ENCODE results near the gene SLC6A13.

DNA sequence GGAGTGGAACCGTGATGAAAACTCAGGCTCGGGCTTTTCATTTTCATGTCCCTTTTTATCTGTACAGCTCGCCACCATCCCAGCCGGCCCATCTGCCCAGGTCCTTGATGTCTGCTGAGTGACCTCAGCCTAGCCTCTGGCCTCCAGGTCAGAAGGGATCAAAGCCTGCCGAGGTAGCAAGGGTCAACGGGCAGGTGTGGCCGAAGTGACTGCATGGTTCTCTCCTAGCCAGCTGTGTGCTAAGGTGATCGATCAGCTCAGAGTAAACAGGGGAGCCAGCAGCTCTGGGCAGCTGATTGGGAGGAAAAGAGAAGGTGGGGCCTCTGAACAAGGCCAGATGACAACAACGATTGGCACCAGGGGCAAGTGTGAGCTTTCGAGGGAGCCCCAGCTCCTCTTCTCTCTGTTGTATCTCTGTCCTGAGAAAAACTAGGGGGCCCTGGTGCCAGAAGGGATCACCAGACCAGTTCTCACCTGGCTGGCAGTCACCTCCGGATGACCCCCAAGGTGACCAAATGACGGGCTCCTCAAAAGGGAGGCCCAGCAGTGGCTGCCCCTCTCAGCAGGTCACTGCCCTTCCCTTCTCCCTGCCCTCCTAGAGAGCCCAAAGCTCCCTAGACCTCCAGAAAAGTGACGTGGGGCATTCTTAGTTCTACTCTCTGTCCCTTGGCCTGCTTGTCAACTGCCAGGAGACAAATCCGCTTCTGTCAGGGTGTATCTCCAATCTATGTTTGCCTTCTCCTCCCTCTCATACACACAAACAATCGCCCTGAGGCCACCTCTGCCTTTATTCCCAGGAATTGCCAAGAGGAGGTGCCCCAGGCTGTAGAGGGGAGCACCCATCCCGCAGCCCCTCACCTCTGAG, 52.1 kb downstream of the SLC6A13 start:
- TF ChIP-seq POLR2A (IDR thresholded peaks at IDR 0.05), result no peak
- TF ChIP-seq, protein P1, sequence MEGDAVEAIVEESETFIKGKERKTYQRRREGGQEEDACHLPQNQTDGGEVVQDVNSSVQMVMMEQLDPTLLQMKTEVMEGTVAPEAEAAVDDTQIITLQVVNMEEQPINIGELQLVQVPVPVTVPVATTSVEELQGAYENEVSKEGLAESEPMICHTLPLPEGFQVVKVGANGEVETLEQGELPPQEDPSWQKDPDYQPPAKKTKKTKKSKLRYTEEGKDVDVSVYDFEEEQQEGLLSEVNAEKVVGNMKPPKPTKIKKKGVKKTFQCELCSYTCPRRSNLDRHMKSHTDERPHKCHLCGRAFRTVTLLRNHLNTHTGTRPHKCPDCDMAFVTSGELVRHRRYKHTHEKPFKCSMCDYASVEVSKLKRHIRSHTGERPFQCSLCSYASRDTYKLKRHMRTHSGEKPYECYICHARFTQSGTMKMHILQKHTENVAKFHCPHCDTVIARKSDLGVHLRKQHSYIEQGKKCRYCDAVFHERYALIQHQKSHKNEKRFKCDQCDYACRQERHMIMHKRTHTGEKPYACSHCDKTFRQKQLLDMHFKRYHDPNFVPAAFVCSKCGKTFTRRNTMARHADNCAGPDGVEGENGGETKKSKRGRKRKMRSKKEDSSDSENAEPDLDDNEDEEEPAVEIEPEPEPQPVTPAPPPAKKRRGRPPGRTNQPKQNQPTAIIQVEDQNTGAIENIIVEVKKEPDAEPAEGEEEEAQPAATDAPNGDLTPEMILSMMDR (IDR thresholded peaks at IDR 0.05), result no peak
